Activated CD4-positive, alpha-beta T cell treated with anti-CD3 and anti-CD28 coated beads for 36 hours (primary cell): ENCODE measurements around the gene PHETA2. TPM values are rescaled to one million over a fixed set of nuclear protein-coding genes. Genes with fewer than 3 reads are reported as not detected.
"Not testable (repeated sequence)": the region's sequence is repeated elsewhere in the genome, so short reads cannot be mapped to it uniquely, and the experiment has no call there.

Source experiments
- ATAC-seq: fragments of 200-7000 bp; cut with Tn5 transposase; one replicate; pipeline ENCODE4 v1.10.0; 2021; ENCODE audit warnings: mild to moderate bottlenecking, moderate library complexity
- CTCF ChIA-PET: fragments of 350-600 bp; sonication (Branson Sonifier 250); formaldehyde crosslinking; loops from one replicate; lab custom pipeline; 2021; ENCODE audit warnings: antibody characterized with exemption; lab: Charles Lee
- POLR2A ChIA-PET: fragments of 350-600 bp; sonication (Branson Sonifier 250); formaldehyde crosslinking; loops from one replicate; lab custom pipeline; 2021; ENCODE audit warnings: antibody characterized with exemption, inconsistent platforms; lab: Charles Lee
- DNase-seq: peaks from one replicate; pipeline ENCODE4 v3.0.0-alpha.2; 2020
- H3K27ac Mint-ChIP-seq: one replicate; pipeline ENCODE4 v1.8.0; 2021; ENCODE audit warnings: mixed read lengths
- H3K27me3 Mint-ChIP-seq: one replicate; pipeline ENCODE4 v1.8.0; 2021; ENCODE audit warnings: mixed read lengths
- H3K36me3 Mint-ChIP-seq: one replicate; pipeline ENCODE4 v1.8.0; 2021; ENCODE audit warnings: low read depth, mixed read lengths
- H3K4me1 Mint-ChIP-seq: one replicate; pipeline ENCODE4 v1.8.0; 2021; ENCODE audit warnings: mixed read lengths
- H3K4me3 Mint-ChIP-seq: one replicate; pipeline ENCODE4 v1.8.0; 2021; ENCODE audit warnings: mild to moderate bottlenecking, moderate library complexity, mixed read lengths
- H3K9me3 Mint-ChIP-seq: one replicate; pipeline ENCODE4 v1.8.0; 2021; ENCODE audit warnings: low read depth, mixed read lengths
- intact Hi-C, 2 experiments: fragments of 100-400 bp; cut with DNase I in 1 of 2; cut with micrococcal nuclease in 1 of 2; formaldehyde crosslinking; loops; one replicate each; pipeline versions ENCODE4 v1.14.2 to v1.15.1; 2022 to 2024; cut with DNase I, micrococcal nuclease
- total RNA-seq, 2 experiments: library from RNA; stranded (reverse); gene quantifications; one replicate each; pipeline ENCODE4 v1.2.3, GENCODE V29; 2021

Gene PHETA2
- total RNA-seq, 2 experiments from 2014 or later, result 1.4 to 2.3 TPM

- POLR2A ChIA-PET, result interaction anchor here (1.0 to 3.8 kb wide), 4 partner anchors 10 to 333 kb away, joined by 3 to 37 read pairs (median 8); partner anchors contain the start of genes CENPM and NDUFA6
These were observed 5.5 kb downstream of the PHETA2 start, which contains the start of gene SMDT1 for GRCh38 chr22:42079319-42080251. TSS of gene SMDT1 (plus strand) at chr22:42079700. CDS start at chr22:42079769, 69 bp downstream.

GRCh38 chr22:42080287-42080686 lies 6.2 kb downstream of the PHETA2 start:
- H3K4me1 Mint-ChIP-seq, result peaks cover 24% of the 10 kb centered on the region
- DNase-seq, result peak; percentile 45
- no peak for ATAC-seq
- intact Hi-C loops, result no loop called here
- H3K4me3 Mint-ChIP-seq, result peak overlapping the region; percentile 90
- no peaks in the 10 kb centered on the region for H3K27me3 Mint-ChIP-seq
- H3K27ac Mint-ChIP-seq, result peak overlapping the region; percentile 96
- CTCF ChIA-PET, result interaction anchor here (0.8 to 4.1 kb wide), 4 partner anchors 10 to 280 kb away, joined by 3 to 34 read pairs (median 4); partner anchors contain the start of gene NDUFA6
- H3K36me3 Mint-ChIP-seq, result peaks cover 23% of the 10 kb centered on the region
- no peaks in the 10 kb centered on the region for H3K9me3 Mint-ChIP-seq
- POLR2A ChIA-PET, result interaction anchor here (0.6 to 3.8 kb wide), 4 partner anchors 10 to 134 kb away, joined by 4 to 37 read pairs (median 8); partner anchors contain the start of genes CENPM and NDUFA6

More at GRCh38 chr22:42079319-42080251, 5.5 kb downstream of the PHETA2 start, which contains the start of gene SMDT1:
- H3K4me1 Mint-ChIP-seq, result peaks cover 29% of the 10 kb centered on the region
- H3K27me3 Mint-ChIP-seq, result no peaks in the 10 kb centered on the region
- intact Hi-C loops, result loop anchor here (1.0 to 10.0 kb wide), 12 partner anchors 9 to 635 kb away; partner anchors contain the start of genes NAGA (in 2 of the 2), NDUFA6 (in 2 of the 2), WBP2NL (in 2 of the 2) and CENPM (in 1 of the 2)
- H3K27ac Mint-ChIP-seq, result peak within 1 kb of the TSS; percentile 96
- ATAC-seq, result peak; percentile 95
- no peaks in the 10 kb centered on the region for H3K9me3 Mint-ChIP-seq
- DNase-seq, result peak; percentile 99
- CTCF ChIA-PET, result interaction anchor here (0.6 to 4.1 kb wide), 8 partner anchors 9 to 482 kb away, joined by 3 to 34 read pairs (median 3); partner anchors contain the start of genes NAGA and NDUFA6
- H3K4me3 Mint-ChIP-seq, result peak within 1 kb of the TSS; percentile 90
- peaks cover 17% of the 10 kb centered on the region for H3K36me3 Mint-ChIP-seq

- no peaks in the 10 kb centered on the region for H3K27me3 Mint-ChIP-seq
- peaks cover 25% of the 10 kb centered on the region for H3K4me1 Mint-ChIP-seq
- DNase-seq, result no peak
- POLR2A ChIA-PET, result interaction anchor here (0.7 kb wide), 1 partner anchor 241 kb away, joined by 3 read pairs; no protein-coding TSS in a partner anchor
- intact Hi-C loops, result no loop called here
- peaks cover 43% of the 10 kb centered on the region for H3K36me3 Mint-ChIP-seq
- no peaks in the 10 kb centered on the region for H3K9me3 Mint-ChIP-seq
- H3K27ac Mint-ChIP-seq, result no peak overlapping the region
- CTCF ChIA-PET, result no interaction called here
- H3K4me3 Mint-ChIP-seq, result no peak overlapping the region
- no peak for ATAC-seq
These were observed 9.1 kb downstream of the PHETA2 start for GRCh38 chr22:42083119-42083518.

GRCh38 chr22:42084874-42085273 lies 10.8 kb downstream of the PHETA2 start:
- no peak overlapping the region for H3K4me3 Mint-ChIP-seq
- DNase-seq, result no peak
- ChIA-PET POLR2A (interaction anchor here (0.6 kb wide), 1 partner anchor 542 kb away, joined by 5 read pairs; no protein-coding TSS in a partner anchor), CTCF (interaction anchor here (0.6 kb wide), 1 partner anchor 280 kb away, joined by 4 read pairs; no protein-coding TSS in a partner anchor)
- no peaks in the 10 kb centered on the region for H3K9me3 Mint-ChIP-seq
- no peaks in the 10 kb centered on the region for H3K27me3 Mint-ChIP-seq
- H3K4me1 Mint-ChIP-seq, result peaks cover 31% of the 10 kb centered on the region
- no peak for ATAC-seq
- H3K36me3 Mint-ChIP-seq, result peaks cover 55% of the 10 kb centered on the region
- intact Hi-C loops, result no loop called here
- peak overlapping the region; percentile 55 for H3K27ac Mint-ChIP-seq

- intact Hi-C loops, result no loop called here
- DNase-seq (no peak), ATAC-seq (no peak)
- Mint-ChIP-seq H3K9me3 (no peaks in the 10 kb centered on the region), H3K27me3 (no peaks in the 10 kb centered on the region), H3K36me3 (peaks cover 58% of the 10 kb centered on the region), H3K27ac (no peak overlapping the region), H3K4me1 (peaks cover 29% of the 10 kb centered on the region), H3K4me3 (no peak overlapping the region)
- POLR2A ChIA-PET, result no interaction called here
- CTCF ChIA-PET, result no interaction called here
These were observed 12.0 kb downstream of the PHETA2 start for GRCh38 chr22:42086051-42086450.

- peaks cover 30% of the 10 kb centered on the region for H3K4me1 Mint-ChIP-seq
- DNase-seq (peak; percentile 99), ATAC-seq (peak; percentile 97)
- peak within 1 kb of the TSS; percentile 96 for H3K4me3 Mint-ChIP-seq
- CTCF ChIA-PET, result interaction anchor here (0.6 to 4.0 kb wide), 26 partner anchors 10 to 804 kb away, joined by 3 to 34 read pairs (median 4); partner anchors contain the start of genes CENPM, NAGA and SMDT1
- H3K9me3 Mint-ChIP-seq, result no peaks in the 10 kb centered on the region
- peaks cover 30% of the 10 kb centered on the region for H3K36me3 Mint-ChIP-seq
- peak within 1 kb of the TSS; percentile 99 for H3K27ac Mint-ChIP-seq
- intact Hi-C loops, result loop anchor here (1.0 to 10.0 kb wide), 17 partner anchors 12 to 523 kb away; partner anchors contain the start of genes SMDT1 (in 2 of the 2), DESI1 (in 1 of the 2), NAGA (in 1 of the 2) and POLDIP3 (in 1 of the 2)
- no peaks in the 10 kb centered on the region for H3K27me3 Mint-ChIP-seq
- POLR2A ChIA-PET, result interaction anchor here (0.5 to 3.3 kb wide), 16 partner anchors 9 to 1098 kb away, joined by 3 to 37 read pairs (median 4); partner anchors contain the start of genes NAGA, POLDIP3, SMDT1 and WBP2NL
These were observed 16.8 kb downstream of the PHETA2 start, which contains the start of gene NDUFA6 for GRCh38 chr22:42090596-42091454. TSS of gene NDUFA6 (minus strand) at chr22:42090772. CDS start at chr22:42090744, 28 bp downstream.

- H3K4me1 Mint-ChIP-seq, result peaks cover 30% of the 10 kb centered on the region
- no peak for ATAC-seq
- peak overlapping the region; percentile 96 for H3K4me3 Mint-ChIP-seq
- H3K36me3 Mint-ChIP-seq, result peaks cover 25% of the 10 kb centered on the region
- POLR2A ChIA-PET, result interaction anchor here (1.0 to 3.3 kb wide), 10 partner anchors 8 to 354 kb away, joined by 3 to 37 read pairs (median 5); partner anchors contain the start of genes NAGA and SMDT1
- intact Hi-C loops, result loop anchor here (1.0 to 10.0 kb wide), 8 partner anchors 29 to 471 kb away; partner anchors contain the start of genes DESI1 (in 1 of the 2), SREBF2 (in 1 of the 2) and XRCC6 (in 1 of the 2)
- peak; percentile 31 for DNase-seq
- H3K27me3 Mint-ChIP-seq, result no peaks in the 10 kb centered on the region
- H3K27ac Mint-ChIP-seq, result peak overlapping the region; percentile 88
- no peaks in the 10 kb centered on the region for H3K9me3 Mint-ChIP-seq
- CTCF ChIA-PET, result interaction anchor here (0.6 to 4.0 kb wide), 20 partner anchors 9 to 367 kb away, joined by 3 to 34 read pairs (median 4); partner anchors contain the start of genes NAGA and SMDT1
These were observed 17.4 kb downstream of the PHETA2 start for GRCh38 chr22:42091455-42091782.

- intact Hi-C loops, result no loop called here
These were observed 27.2 kb downstream of the PHETA2 start for GRCh38 chr22:42101199-42101598.

GRCh38 chr22:42104332-42104860 lies 30.3 kb downstream of the PHETA2 start:
- H3K4me1 Mint-ChIP-seq, DNase-seq, POLR2A ChIA-PET, H3K27ac Mint-ChIP-seq, CTCF ChIA-PET, intact Hi-C loops, ATAC-seq, H3K27me3 Mint-ChIP-seq, H3K4me3 Mint-ChIP-seq: not testable (repeated sequence)
- peaks cover 19% of the 10 kb centered on the region for H3K9me3 Mint-ChIP-seq
- H3K36me3 Mint-ChIP-seq, result peaks cover 25% of the 10 kb centered on the region

More at GRCh38 chr22:42101199-42101598, 27.2 kb downstream of the PHETA2 start:
- Mint-ChIP-seq H3K9me3 (peaks cover 22% of the 10 kb centered on the region), H3K27ac (no peak overlapping the region), H3K4me1 (no peaks in the 10 kb centered on the region), H3K4me3 (no peak overlapping the region), H3K36me3 (peaks cover 31% of the 10 kb centered on the region), H3K27me3 (no peaks in the 10 kb centered on the region)
- no peak for ATAC-seq
- ChIA-PET CTCF (interaction anchor here (0.6 to 1.2 kb wide), 3 partner anchors 10 to 261 kb away, joined by 3 to 5 read pairs (median 4); no protein-coding TSS in a partner anchor), POLR2A (no interaction called here)
- DNase-seq, result no peak

GRCh38 chr22:42108848-42109247 lies 34.8 kb downstream of the PHETA2 start:
- ATAC-seq (no peak), DNase-seq (no peak)
- no peaks in the 10 kb centered on the region for H3K4me1 Mint-ChIP-seq
- POLR2A ChIA-PET, result no interaction called here
- CTCF ChIA-PET, result no interaction called here
- H3K27me3 Mint-ChIP-seq, result no peaks in the 10 kb centered on the region
- H3K27ac Mint-ChIP-seq, result no peak overlapping the region
- no peak overlapping the region for H3K4me3 Mint-ChIP-seq
- H3K36me3 Mint-ChIP-seq, result peaks cover 8% of the 10 kb centered on the region
- intact Hi-C loops, result no loop called here
- H3K9me3 Mint-ChIP-seq, result peaks cover 9% of the 10 kb centered on the region
